Epithelial cell of proximal tubule (primary cell): Measurements from ENCODE around the gene CTLA4. TPM values are rescaled to one million over a fixed set of nuclear protein-coding genes. Genes with fewer than 3 reads are reported as not detected.

ENCODE experiments used
- DNase-seq: peaks from one replicate; pipeline ENCODE4 v3.0.0-alpha.2; 2011; ENCODE audit warnings: low read depth
- H3K4me3 ChIP-seq: 2 replicates; pipeline ENCODE4 v1.5.1; 2011; ENCODE audit warnings: low read depth, mild to moderate bottlenecking, low read length
- CTCF ChIP-seq: conservative IDR thresholded peaks from 2 replicates; pipeline ENCODE4 v1.5.1; 2012; ENCODE audit warnings: low read depth, mild to moderate bottlenecking, low read length
- total RNA-seq: library from RNA; depleted of rRNA; stranded (reverse); fragments of >200 nt; gene quantifications from 2 replicates; pipeline ENCODE4 v1.2.3, GENCODE V29; 2015

Gene CTLA4
- total RNA-seq, 1 donor from 2014 or later = not detected

GRCh38 chr2:203855274-203855673, 12.3 kb upstream of the CTLA4 start:
- no peak for DNase-seq
- H3K4me3 ChIP-seq = no peak overlapping the region
- TF ChIP-seq CTCF = no peak

GRCh38 chr2:203857656-203858055, 9.9 kb upstream of the CTLA4 start:
- H3K4me3 ChIP-seq = no peak overlapping the region
- no peak for DNase-seq
- no peak for TF ChIP-seq CTCF

GRCh38 chr2:203858176-203858575, 9.4 kb upstream of the CTLA4 start:
- TF ChIP-seq CTCF = no peak
- no peak for DNase-seq
- H3K4me3 ChIP-seq = no peak overlapping the region

GRCh38 chr2:203859030-203859789, 8.4 kb upstream of the CTLA4 start:
- TF ChIP-seq CTCF = no peak
- DNase-seq = no peak
- H3K4me3 ChIP-seq = no peak overlapping the region

GRCh38 chr2:203861197-203861596, 6.4 kb upstream of the CTLA4 start:
- DNase-seq = no peak
- no peak for TF ChIP-seq CTCF
- no peak overlapping the region for H3K4me3 ChIP-seq

GRCh38 chr2:203861607-203862006, 6.0 kb upstream of the CTLA4 start:
- no peak for TF ChIP-seq CTCF
- no peak overlapping the region for H3K4me3 ChIP-seq
- DNase-seq = no peak
